Activated CD4-positive, alpha-beta T cell treated with anti-CD3 and anti-CD28 coated beads for 24 hours (primary cell): ENCODE results near the gene GPX1.
A peak's percentile ranks its signal among the peaks of the same experiment; 100 is the strongest.
"Not testable (repeated sequence)": the region's sequence is repeated elsewhere in the genome, so short reads cannot be mapped to it uniquely, and the experiment has no call there.

Experiments used
- DNase-seq, 2 donors: peaks; one replicate each; pipeline ENCODE4 v3.0.0-alpha.2; 2020; ENCODE audit warnings: low read depth in 2 of 2

GPX1 gene

DNA sequence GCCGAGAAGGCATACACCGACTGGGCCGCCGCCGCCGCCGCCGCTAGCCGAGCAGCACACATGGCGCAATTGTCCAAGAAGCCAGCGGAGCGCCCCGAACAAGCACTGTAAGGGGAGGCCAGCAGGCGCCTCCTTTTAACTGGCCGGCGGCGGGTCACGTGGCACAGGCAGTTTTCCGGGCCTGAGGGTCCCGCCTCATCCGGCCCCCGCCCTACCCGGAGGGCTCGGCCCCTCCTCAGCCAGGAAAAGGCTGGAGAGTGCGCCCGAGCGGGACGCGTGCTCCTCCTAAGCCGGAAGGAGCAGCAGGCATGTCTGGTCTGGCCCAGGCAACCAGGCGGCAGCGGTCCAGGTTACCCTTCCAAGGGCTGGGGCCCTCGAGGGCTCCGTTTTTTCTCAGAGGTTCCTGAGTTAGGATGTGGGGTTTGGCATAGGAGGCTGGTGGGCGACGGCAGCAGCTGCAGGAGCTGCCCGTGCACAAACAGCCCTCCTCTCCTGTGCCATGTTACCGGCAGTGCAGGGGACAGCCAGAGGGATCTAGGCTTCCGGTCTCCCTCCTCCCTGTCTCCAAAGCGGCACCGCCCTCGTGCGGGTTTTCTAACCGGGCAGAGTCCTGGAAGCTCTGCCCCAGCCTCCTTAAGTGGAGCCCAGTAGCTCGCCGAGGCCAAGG, at the start of gene GPX1:
Gene GPX1 (minus strand): TSS at position 137 of the 667 bp plus-strand sequence. CDS start 75 bp downstream, at position 62.
- DNase-seq, result peak; percentile 68 to 84

DNA sequence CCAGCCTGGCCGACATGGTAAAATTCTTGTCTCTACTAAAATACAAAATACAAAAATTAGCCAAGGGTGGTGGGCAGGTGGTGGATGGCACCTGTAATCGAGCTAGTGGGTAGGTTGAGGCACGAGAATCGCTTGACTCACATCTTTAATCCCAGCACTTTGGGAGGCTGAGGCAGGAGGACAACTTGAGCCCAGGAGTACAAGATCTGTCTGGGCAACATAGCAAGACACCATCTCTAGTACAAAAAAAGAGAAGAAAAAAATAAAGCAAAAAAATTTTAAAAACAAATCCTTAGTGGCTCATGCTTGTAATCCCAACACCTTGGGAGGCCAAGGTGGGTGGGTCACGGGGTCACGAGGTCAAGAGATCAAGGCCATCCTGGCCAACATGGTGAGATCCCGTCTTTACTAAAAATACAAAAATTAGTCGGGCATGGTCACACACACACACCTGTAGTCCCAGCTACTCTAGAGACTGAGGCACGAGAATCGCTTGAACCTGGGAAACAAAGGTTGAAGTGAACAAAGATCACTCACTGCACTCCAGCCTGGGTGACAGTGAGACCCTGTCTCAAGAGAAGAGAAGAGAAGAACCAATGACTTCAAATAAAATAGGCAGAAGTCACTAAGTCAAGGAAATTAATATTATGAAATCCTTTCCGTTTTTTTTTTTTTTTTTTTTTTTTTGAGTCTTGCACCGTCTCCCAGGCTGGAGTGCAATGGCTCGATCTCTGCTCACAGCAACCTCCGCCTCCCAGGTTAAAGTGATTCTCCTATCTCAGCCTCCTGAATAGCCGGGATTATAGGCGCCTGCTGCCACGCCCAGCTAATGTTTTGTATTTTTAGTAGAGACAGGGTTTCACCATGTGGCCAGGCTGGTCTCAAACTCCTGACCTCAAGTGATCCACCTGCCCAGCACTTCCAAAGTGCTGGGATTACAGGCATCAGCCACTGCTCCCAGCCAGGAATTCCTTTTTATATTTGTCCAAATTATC, 48.7 kb upstream of the GPX1 start:
- no peak for DNase-seq

DNA sequence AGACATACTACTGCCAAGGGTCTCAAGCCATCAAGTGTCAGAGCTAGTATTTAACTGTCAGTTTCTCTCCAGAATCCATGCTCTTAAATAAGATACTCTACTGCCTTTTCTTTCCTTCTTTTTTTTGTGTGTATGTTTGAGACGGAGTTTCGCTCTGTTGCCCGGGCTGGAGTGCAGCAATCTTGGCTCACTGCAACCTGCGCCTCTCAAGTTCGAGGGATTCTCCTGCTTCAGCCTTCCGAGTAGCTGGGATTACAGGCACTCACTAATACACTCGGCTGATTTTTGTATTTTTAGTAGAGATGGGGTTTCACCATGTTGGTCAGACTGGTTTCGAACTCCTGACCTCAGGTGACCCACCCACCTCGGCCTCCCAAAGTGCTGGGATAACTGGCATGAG, 47.4 kb upstream of the GPX1 start:
- DNase-seq, result not testable (repeated sequence)

DNA sequence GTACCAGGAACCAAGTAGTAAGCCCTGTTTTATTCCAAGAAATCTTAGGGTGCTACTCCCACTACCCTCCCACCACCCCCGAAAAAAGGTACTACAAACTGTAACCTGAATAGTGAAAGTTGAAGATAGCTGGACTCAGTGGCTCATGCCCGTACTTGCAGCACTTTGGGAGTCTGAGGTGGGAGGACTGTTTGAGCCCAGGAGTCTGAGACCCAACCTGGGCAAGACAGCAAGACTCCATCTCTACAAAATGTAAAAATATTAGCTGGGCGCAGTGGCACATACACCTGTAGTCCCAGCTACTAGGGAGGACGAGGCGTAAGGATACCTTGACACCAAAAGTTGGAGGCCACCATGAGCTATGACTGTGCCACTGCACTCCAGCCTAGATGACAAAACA, 45.7 kb upstream of the GPX1 start:
- no peak for DNase-seq

GRCh38 chr3:49401766-49402165, 43.6 kb upstream of the GPX1 start:
- DNase-seq, result no peak

DNA sequence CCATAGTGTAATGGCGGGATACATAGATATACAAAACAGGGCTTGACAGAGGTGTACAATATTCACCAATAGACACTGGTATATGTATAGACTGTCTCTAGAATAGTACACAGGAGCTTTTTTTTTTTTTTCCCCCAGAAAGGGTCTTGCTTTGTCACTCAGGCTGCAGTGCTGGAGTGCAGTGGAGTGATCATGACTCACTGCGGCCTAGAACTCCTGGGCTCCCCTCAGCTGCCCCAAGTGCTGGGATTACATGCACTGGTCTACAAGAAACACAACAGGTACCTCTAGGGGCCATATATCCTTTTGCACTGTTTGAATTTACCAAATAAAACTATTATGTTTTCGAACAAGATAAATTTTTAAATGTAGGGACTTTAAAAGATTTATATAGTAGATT, 41.3 kb upstream of the GPX1 start:
- DNase-seq, result no peak

- no peak for DNase-seq
Measured at GRCh38 chr3:49397470-49397869, 39.3 kb upstream of the GPX1 start.

DNA sequence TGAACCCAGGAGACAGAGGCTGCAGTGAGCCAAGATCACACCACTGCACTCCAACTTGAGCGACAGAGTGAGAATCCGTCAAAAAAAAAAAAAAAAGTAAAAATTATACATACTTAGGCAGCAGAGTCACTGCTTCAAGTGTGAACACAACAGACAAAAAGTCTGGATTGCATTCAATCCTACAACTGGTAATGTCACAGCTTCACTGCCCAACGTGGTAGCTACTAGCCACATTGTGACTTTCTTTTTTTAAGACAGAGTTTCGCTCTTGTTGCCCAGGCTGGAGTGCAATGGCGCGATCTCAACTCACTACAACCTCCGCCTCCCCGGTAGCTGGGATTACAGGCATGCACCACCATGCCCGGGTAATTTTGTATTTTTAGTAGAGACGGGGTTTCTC, 33.2 kb upstream of the GPX1 start:
- not testable (repeated sequence) for DNase-seq

GRCh38 chr3:49389297-49389696, 31.1 kb upstream of the GPX1 start:
- no peak for DNase-seq

- DNase-seq, result no peak
Measured at GRCh38 chr3:49388289-49388820, 30.2 kb upstream of the GPX1 start.

DNA sequence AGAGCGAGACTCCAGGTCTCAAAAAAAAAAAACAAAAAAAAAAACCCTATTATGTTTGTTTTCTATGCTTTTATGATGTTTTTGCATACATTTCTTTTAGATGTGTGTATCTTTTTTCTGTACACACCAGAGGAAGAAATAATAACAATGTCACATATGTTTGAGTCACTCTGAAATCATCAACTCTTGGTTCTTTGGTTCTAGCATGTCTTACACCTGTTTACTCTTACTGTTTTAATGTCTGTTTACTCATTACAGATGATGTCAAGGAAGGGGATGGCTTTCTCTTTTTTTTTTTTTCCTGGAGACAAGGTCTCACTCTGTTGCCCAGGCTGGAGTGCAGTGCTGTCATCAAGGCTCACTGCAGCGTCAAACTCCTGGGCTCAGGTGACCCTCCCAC, 29.6 kb upstream of the GPX1 start:
- no peak for DNase-seq

DNA sequence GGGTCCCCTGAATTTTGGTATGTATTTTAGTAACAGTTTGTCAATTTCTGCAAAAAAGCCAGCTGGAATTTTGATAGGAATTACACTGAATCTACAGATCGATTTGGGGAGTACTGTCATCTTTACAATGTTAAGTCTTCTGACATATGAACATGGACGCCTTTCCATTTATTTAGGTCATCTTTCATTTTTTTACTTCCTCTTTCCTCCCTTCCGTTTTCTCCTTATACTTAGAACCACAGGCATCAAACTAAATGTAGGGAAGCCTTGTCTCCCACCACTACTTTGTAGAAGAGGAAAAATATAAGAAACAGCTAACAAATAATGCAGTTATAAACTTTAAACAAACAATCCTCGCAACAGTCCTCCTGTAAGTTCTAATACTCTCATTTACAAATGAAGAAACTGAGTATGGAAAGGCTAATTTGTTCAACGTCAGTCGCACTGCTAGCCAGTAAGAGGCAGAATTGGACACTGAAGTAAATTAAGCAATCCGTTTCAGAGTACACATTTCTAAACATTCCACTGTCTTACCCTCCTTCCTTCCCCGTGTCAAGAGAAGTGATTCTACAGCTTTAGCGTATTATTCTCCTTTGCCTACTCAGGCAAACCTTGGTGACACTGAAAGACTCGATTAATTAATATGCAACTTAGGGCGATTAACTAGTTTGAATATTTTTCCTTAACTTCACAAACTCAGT, 28.1 kb upstream of the GPX1 start:
- no peak for DNase-seq

DNA sequence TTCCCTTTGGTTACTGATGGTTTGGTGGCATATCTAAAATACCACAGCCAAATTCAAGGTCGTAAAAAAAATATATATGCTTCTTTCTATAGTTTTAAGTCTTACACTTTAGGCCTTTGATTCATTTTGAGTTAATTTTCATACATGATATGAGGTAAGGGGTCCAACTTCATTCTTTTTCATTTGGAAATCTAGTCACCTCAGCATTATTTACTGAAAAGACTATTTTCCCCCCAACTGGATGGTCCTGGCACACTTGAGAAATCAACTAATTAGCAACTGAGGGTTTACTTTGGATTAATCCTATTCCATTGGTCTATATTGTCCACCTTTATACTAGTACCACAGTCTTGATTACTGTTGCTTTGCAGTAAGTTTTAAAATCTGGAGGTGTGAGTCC, 27.5 kb upstream of the GPX1 start:
- DNase-seq, result no peak

- no peak for DNase-seq
Measured at GRCh38 chr3:49383387-49383786, 25.2 kb upstream of the GPX1 start.

DNA sequence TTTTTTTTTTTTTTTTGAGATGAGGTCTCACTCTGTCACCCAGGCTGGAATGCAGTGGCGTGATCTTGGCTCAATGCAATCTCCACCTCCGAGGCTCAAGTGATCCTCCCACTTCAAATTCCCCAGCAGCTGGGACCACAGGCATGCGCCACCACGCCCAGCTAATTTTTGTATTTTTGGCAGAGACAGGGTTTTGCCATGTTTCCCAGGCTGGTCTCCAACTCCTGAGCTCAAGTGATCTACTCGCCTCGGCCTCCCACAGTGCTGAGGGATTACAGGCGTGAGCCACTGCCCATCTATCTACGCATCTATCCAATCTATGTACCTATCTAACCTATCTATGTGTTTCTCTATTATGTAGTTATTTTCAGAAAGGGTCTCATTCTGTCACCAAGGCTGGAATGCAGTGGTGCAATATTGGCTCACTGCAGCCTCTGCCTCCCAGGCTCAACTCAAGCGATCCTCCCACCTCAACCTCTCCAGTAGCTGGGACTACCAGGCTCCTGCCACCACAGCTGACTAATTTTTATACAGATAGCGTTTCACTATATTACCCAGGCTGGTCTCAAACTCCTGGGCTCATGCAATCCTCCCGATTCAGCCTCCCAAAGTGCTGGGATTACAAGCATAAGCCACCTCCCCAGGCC, 20.2 kb upstream of the GPX1 start:
- no peak for DNase-seq

- DNase-seq, result peak; percentile 8 to 22
Measured at GRCh38 chr3:49377483-49377882, 19.3 kb upstream of the GPX1 start.

DNA sequence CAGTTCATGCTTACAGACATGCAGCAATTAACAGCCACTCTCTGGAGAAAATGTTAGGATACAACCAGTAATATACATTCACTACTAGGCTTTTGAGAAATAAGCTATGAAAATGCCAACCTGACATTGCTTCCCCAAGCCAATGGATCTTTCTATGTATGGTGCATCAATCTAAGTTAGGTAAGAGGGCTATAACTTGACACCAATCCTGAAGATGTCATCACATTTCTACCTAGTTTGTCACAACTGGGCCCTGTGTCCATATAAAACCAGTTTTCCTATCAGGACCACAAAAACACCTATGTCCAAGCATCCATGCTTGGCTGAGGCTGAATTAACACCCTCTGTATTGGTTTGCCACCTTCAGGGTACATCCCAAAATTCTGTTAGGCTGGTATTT, 13.8 kb upstream of the GPX1 start:
- no peak for DNase-seq

GRCh38 chr3:49370585-49371290, 12.6 kb upstream of the GPX1 start:
- DNase-seq, result no peak

DNA sequence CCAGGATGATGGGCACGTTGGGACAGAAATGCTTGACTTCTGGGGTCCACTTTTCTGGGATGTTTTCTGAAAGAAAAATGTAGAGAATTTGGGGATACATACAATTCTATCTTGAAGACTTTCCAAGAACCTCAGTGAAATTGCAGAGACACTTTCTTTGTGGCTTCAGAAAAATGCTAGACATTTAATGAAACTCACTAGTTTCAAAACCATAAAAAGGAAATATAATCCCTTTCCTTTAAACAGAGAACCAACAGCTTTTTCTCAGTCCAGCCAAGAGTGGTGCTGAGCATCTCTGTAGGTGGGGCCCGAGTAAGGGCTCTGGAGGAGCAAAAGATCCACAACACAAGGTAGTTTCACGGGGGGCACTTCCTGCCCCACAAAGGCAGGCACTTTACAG, 4.4 kb upstream of the GPX1 start:
- no peak for DNase-seq

DNA sequence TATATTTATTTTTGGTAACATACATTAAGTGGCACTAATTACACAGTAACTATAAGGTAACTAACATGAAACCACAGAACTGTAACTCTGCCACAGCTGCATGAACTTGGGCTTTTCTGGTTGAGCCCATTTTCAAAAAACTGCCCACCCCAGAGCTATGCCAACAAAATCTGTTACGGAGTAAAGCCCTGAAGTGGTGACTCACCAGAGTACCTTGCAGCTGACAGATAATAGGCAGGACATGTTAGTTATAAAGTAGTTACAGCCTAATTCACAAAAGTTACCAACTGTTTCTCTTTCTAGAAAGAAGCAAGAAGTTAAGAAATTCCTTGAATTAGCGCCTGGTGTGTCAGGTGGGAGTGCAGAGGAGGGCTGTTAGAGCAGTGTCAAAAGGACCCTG, 1.5 kb upstream of the GPX1 start:
- DNase-seq, result no peak

DNA sequence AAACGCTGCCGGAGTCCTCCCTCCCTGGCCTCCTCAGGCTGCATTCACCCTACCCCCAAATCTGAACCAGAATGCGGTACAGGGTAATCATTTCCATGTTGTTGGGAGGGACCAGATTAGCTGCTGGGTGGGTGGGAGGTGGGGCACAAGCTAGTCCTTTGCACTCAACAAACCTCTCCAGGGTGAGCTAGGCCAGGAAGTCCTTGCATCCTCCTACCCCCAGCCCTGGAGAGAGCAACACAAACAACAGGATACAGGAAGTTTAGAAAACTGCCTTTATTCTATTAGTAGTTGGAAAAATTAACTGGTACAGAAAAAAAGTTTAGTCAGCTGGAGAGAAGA, 702 bp upstream of the GPX1 start:
- no peak for DNase-seq
